HFFc6 (cell line): ENCODE results near the gene PDXDC1. TPM values are rescaled to one million over a fixed set of nuclear protein-coding genes. Genes with fewer than 3 reads are reported as not detected.

Source experiments
- DNase-seq: peaks from one replicate; pipeline ENCODE4 v3.0.0-alpha.2; 2018
- H3K27ac Mint-ChIP-seq: 2 replicates; pipeline ENCODE4 v1.8.0; 2020; ENCODE audit warnings: mild to moderate bottlenecking, mixed read lengths
- H3K27me3 Mint-ChIP-seq: 2 replicates; pipeline ENCODE4 v1.8.0; 2021; ENCODE audit warnings: mild to moderate bottlenecking, moderate library complexity, mixed read lengths; ENCODE audit not compliant: insufficient read depth
- H3K36me3 Mint-ChIP-seq: 2 replicates; pipeline ENCODE4 v1.8.0; 2021; ENCODE audit warnings: low read depth, mixed read lengths
- H3K4me1 Mint-ChIP-seq: 2 replicates; pipeline ENCODE4 v1.8.0; 2020; ENCODE audit warnings: low read depth, mixed read lengths
- H3K4me3 Mint-ChIP-seq: 2 replicates; pipeline ENCODE4 v1.8.0; 2020; ENCODE audit warnings: mild to moderate bottlenecking, moderate library complexity, mixed read lengths
- H3K9me3 Mint-ChIP-seq: 2 replicates; pipeline ENCODE4 v1.8.0; 2020; ENCODE audit warnings: mild to moderate bottlenecking, mixed read lengths
- CTCF ChIP-seq: fragments of 200-600 bp; sonication (generic); IDR thresholded peaks from 2 replicates; pipeline ENCODE4 v1.5.0; 2021; ENCODE audit warnings: antibody characterized with exemption, mild to moderate bottlenecking
- total RNA-seq, 6 experiments: library from RNA; stranded (reverse); fragmentation: NEBNext Ultra II Directional; extraction: Animal tissue kit (Norgen Biotek cat#: 25700); gene quantifications; 2 replicates in 1 of 6; 3 replicates in 5 of 6; pipeline ENCODE4 v1.2.3, GENCODE V29; 2021

The PDXDC1 gene
- total RNA-seq, 6 experiments from 2014 or later = 78.8 to 88.3 (median 82.0) TPM

GRCh38 chr16:15033309-15033707, 58.5 kb downstream of the PDXDC1 start:
- no peak overlapping the region for H3K4me3 Mint-ChIP-seq
- no peak overlapping the region for H3K27ac Mint-ChIP-seq
- peaks cover 15% of the 10 kb centered on the region for H3K4me1 Mint-ChIP-seq
- no peaks in the 10 kb centered on the region for H3K9me3 Mint-ChIP-seq
- H3K36me3 Mint-ChIP-seq = peaks cover 36% of the 10 kb centered on the region
- no peak for TF ChIP-seq CTCF
- peaks cover 7% of the 10 kb centered on the region for H3K27me3 Mint-ChIP-seq
- no peak for DNase-seq

- no peak for TF ChIP-seq CTCF
- Mint-ChIP-seq H3K27ac (no peak overlapping the region), H3K9me3 (no peaks in the 10 kb centered on the region), H3K36me3 (peaks cover 38% of the 10 kb centered on the region), H3K27me3 (peaks cover 2% of the 10 kb centered on the region; the same call in 1 of the 2 replicates), H3K4me3 (no peak overlapping the region), H3K4me1 (peaks cover 4% of the 10 kb centered on the region; the same call in 1 of the 2 replicates)
- DNase-seq = no peak
Measured at GRCh38 chr16:15034266-15035162, 59.7 kb downstream of the PDXDC1 start.

- peaks cover 44% of the 10 kb centered on the region for H3K36me3 Mint-ChIP-seq
- H3K27me3 Mint-ChIP-seq = no peaks in the 10 kb centered on the region; the same call in 1 of the 2 replicates
- H3K4me1 Mint-ChIP-seq = no peaks in the 10 kb centered on the region
- TF ChIP-seq CTCF = no peak
- no peak for DNase-seq
- no peaks in the 10 kb centered on the region for H3K9me3 Mint-ChIP-seq
- no peak overlapping the region for H3K4me3 Mint-ChIP-seq
- H3K27ac Mint-ChIP-seq = no peak overlapping the region
Measured at GRCh38 chr16:15035163-15035729, 60.4 kb downstream of the PDXDC1 start.

GRCh38 chr16:15037003-15037402, 62.2 kb downstream of the PDXDC1 start:
- H3K4me3 Mint-ChIP-seq = no peak overlapping the region
- no peak for TF ChIP-seq CTCF
- H3K36me3 Mint-ChIP-seq = peaks cover 40% of the 10 kb centered on the region
- no peak overlapping the region for H3K27ac Mint-ChIP-seq
- no peak for DNase-seq
- peaks cover 3% of the 10 kb centered on the region; the same call in 1 of the 2 replicates for H3K27me3 Mint-ChIP-seq
- H3K4me1 Mint-ChIP-seq = peaks cover 7% of the 10 kb centered on the region
- no peaks in the 10 kb centered on the region for H3K9me3 Mint-ChIP-seq

GRCh38 chr16:15037745-15038144, 62.9 kb downstream of the PDXDC1 start:
- Mint-ChIP-seq H3K9me3 (no peaks in the 10 kb centered on the region), H3K36me3 (peaks cover 37% of the 10 kb centered on the region), H3K4me1 (peaks cover 9% of the 10 kb centered on the region), H3K27ac (no peak overlapping the region), H3K27me3 (peaks cover 3% of the 10 kb centered on the region; the same call in 1 of the 2 replicates), H3K4me3 (no peak overlapping the region)
- DNase-seq = no peak
- no peak for TF ChIP-seq CTCF
